Liver (tissue), 9 donors: ENCODE results near the gene TSPOAP1. TPM values are rescaled to one million over a fixed set of nuclear protein-coding genes. Genes with fewer than 3 reads are reported as not detected.

Experiments
- DNase-seq: peaks from one replicate; pipeline ENCODE4 v3.0.0-alpha.2; 2017; ENCODE audit warnings: low spot score
- H3K27ac ChIP-seq, 2 donors: one replicate each; pipeline ENCODE4 v1.7.0; 2013; ENCODE audit warnings: inconsistent platforms in 2 of 2, low read length in 2 of 2, control low read depth in 1 of 2, low read depth in 1 of 2, mild to moderate bottlenecking in 1 of 2
- H3K27me3 ChIP-seq, 4 donors: one replicate each; pipeline versions ENCODE4 v1.6.1 to v1.7.0; 2013; ENCODE audit warnings: low read length in 3 of 4, inconsistent platforms in 1 of 4, mild to moderate bottlenecking in 1 of 4, moderate library complexity in 1 of 4; ENCODE audit not compliant: control insufficient read depth in 4 of 4, insufficient read depth in 4 of 4
- H3K36me3 ChIP-seq, 4 donors: one replicate each; pipeline versions ENCODE4 v1.6.1 to v1.7.0; 2013; ENCODE audit warnings: low read length in 3 of 4, mild to moderate bottlenecking in 3 of 4, low read depth in 1 of 4, moderate library complexity in 1 of 4; ENCODE audit not compliant: control insufficient read depth in 4 of 4, insufficient read depth in 3 of 4
- H3K4me1 ChIP-seq, 4 donors: one replicate each; pipeline versions ENCODE4 v1.6.1 to v1.7.0; 2013; ENCODE audit warnings: low read length in 3 of 4, mild to moderate bottlenecking in 3 of 4, moderate library complexity in 1 of 4; ENCODE audit not compliant: control insufficient read depth in 4 of 4, insufficient read depth in 4 of 4
- H3K4me3 ChIP-seq, 3 donors: one replicate each; pipeline versions ENCODE4 v1.6.1 to v1.7.0; 2013; ENCODE audit warnings: low read length in 3 of 3, control low read depth in 1 of 3, low read depth in 1 of 3, mild to moderate bottlenecking in 1 of 3
- H3K9ac ChIP-seq, 2 donors: one replicate each; pipeline ENCODE4 v1.7.0; 2013; ENCODE audit warnings: low read length in 2 of 2, mild to moderate bottlenecking in 2 of 2, moderate library complexity in 2 of 2, control low read depth in 1 of 2, low read depth in 1 of 2
- H3K9me3 ChIP-seq, 4 donors: one replicate each; pipeline versions ENCODE4 v1.6.1 to v1.7.0; 2013; ENCODE audit warnings: low read length in 3 of 4; ENCODE audit not compliant: control insufficient read depth in 4 of 4
- EGR1 ChIP-seq, 2 donors: IDR thresholded peaks; 2 replicates each; pipeline ENCODE4 v1.6.1; 2016 to 2018; ENCODE audit warnings: antibody characterized with exemption in 2 of 2, low read depth in 2 of 2
- FOXA1 ChIP-seq: IDR thresholded peaks from 2 replicates; pipeline ENCODE4 v1.6.1; 2016; ENCODE audit warnings: antibody characterized with exemption
- GABPA ChIP-seq, 2 donors: IDR thresholded peaks in 1 of 2; conservative IDR thresholded peaks in 1 of 2; 2 replicates each; pipeline ENCODE4 v1.6.1; 2016; ENCODE audit warnings: antibody characterized with exemption in 2 of 2, mild to moderate bottlenecking in 1 of 2, moderate library complexity in 1 of 2
- HNF4A ChIP-seq, 2 donors: conservative IDR thresholded peaks; 2 replicates each; pipeline ENCODE4 v1.6.1; 2016; ENCODE audit warnings: antibody characterized with exemption in 2 of 2, mild to moderate bottlenecking in 2 of 2
- HNF4G ChIP-seq: IDR thresholded peaks from 2 replicates; pipeline ENCODE4 v1.6.1; 2016; ENCODE audit warnings: antibody characterized with exemption
- JUND ChIP-seq, 2 donors: IDR thresholded peaks; 2 replicates each; pipeline ENCODE4 v1.6.1; 2016; ENCODE audit warnings: antibody characterized with exemption in 2 of 2
- RAD21 ChIP-seq, 2 donors: IDR thresholded peaks; 2 replicates each; pipeline ENCODE4 v1.6.1; 2016; ENCODE audit warnings: antibody characterized with exemption in 2 of 2, mild to moderate bottlenecking in 2 of 2
- RXRA ChIP-seq, 2 donors: IDR thresholded peaks; 2 replicates each; pipeline ENCODE4 v1.6.1; 2017 to 2018; ENCODE audit warnings: antibody characterized with exemption in 2 of 2, mild to moderate bottlenecking in 1 of 2
- SP1 ChIP-seq: IDR thresholded peaks from 2 replicates; pipeline ENCODE4 v1.6.1; 2018; ENCODE audit warnings: antibody characterized with exemption, mild to moderate bottlenecking
- TAF1 ChIP-seq: conservative IDR thresholded peaks from 2 replicates; pipeline ENCODE4 v1.6.1; 2016; ENCODE audit warnings: antibody characterized with exemption, mild to moderate bottlenecking
- YY1 ChIP-seq: IDR thresholded peaks from 2 replicates; pipeline ENCODE4 v1.6.1; 2016; ENCODE audit warnings: antibody characterized with exemption, mild to moderate bottlenecking
- WGBS: extraction: QIAGEN DNeasy Blood & Tissue Kit; methylation state at CpG from one replicate; pipeline ENCODE4 v1.1.7; 2013; 5-methylcytosine and 5-hydroxymethylcytosine counted together
- polyA plus RNA-seq, 2 donors: library from polyadenylated mRNA; stranded (reverse) in 1 of 2; unstranded in 1 of 2; fragments of 200-250 nt in 1 of 2; fragments of >200 nt in 1 of 2; fragmentation: Nextera tagmentation in 1 of 2; extraction: Ambion mirVana in 1 of 2; gene quantifications; one replicate each; pipeline versions ENCODE4 v1.2.1 to v1.2.3, GENCODE V29; 2013 to 2015
- total RNA-seq, 2 donors: library from RNA; depleted of rRNA; stranded (reverse); fragments of >200 nt; gene quantifications; one replicate each; pipeline ENCODE4 v1.2.3, GENCODE V29; 2014
- TF ChIP-seq, protein P1 (sequence below): IDR thresholded peaks from 2 replicates; pipeline ENCODE4 v1.6.1; 2016; ENCODE audit warnings: antibody characterized with exemption
- TF ChIP-seq, protein P2 (sequence below): fragments of 150-350 bp; IDR thresholded peaks from 2 replicates; pipeline ENCODE4 v1.5.1; 2017; ENCODE audit warnings: improper control_type of control experiment, low read depth, low read length; ENCODE audit not compliant: missing input control
- TF ChIP-seq, protein P3 (sequence below): IDR thresholded peaks from 2 replicates; pipeline ENCODE4 v1.6.1; 2016; ENCODE audit warnings: antibody characterized with exemption, mild to moderate bottlenecking
- donor health status: healthy.
- donor health status: healthy.
- donor health status: healthy.
- donor health status: healthy.
- donor health status: healthy.

Gene TSPOAP1
- total and polyA plus RNA-seq, 4 donors: 1.5 to 4.6 (median 2.6) TPM

DNA sequence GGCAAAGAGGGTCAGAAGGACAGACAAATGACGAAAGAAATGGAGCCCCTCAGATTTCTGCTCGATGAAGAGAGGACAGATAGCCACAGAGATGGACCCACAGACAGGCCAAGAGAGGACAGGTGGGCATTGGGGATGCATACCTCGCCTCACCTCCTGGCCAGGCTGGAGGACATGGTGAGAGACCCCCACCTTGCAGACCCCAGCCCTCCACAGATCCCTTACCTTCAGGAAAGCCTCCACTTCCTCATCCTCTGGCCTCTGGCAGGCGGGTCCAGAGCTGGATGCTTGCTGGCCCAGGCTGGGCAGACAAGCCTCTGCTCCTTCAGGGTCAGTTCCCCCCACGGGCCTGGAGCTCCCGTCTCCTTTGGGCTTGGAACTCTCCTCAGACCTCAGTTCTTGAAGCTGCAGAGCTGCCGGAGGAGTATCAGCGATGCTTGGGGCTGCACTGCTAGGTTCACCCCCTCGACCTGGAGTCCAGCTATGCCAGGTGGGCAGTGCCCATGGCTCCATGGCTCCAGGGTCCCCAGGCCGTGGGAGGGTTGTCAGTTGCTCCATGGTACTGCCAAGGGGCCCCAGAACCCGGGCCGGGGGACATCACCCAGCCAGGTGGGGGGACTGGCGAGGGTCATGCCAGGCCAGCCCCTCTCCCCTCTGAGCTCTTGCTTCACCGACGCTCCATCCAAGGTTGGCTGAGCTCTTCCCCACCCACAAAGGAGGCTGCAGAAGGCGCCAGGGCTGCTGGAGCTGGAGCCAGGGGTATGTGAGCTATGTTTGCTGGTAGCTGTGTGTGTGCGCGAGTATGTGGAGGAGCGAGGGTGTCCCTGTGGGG lies 1.0 kb downstream of the TSPOAP1 start:
- no peaks in the 10 kb centered on the region for H3K27me3 ChIP-seq
- 74% methylated on average over 19 of the region's 19 CpGs for WGBS
- peaks cover 2 to 16% (median 13%) of the 10 kb centered on the region in 4 donors for H3K4me1 ChIP-seq
- TF ChIP-seq, protein P1, sequence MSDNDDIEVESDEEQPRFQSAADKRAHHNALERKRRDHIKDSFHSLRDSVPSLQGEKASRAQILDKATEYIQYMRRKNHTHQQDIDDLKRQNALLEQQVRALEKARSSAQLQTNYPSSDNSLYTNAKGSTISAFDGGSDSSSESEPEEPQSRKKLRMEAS: no peak
- no peak for TF ChIP-seq RXRA (IDR thresholded peaks at IDR 0.05)
- TF ChIP-seq HNF4A (conservative IDR thresholded peaks at IDR 0.05): no peak
- H3K27ac ChIP-seq: no peak overlapping the region
- H3K4me3 ChIP-seq: no peak overlapping the region
- no peak overlapping the region for H3K9ac ChIP-seq
- no peaks in the 10 kb centered on the region for H3K36me3 ChIP-seq
- no peak for DNase-seq
- H3K9me3 ChIP-seq: no peaks in the 10 kb centered on the region

DNA sequence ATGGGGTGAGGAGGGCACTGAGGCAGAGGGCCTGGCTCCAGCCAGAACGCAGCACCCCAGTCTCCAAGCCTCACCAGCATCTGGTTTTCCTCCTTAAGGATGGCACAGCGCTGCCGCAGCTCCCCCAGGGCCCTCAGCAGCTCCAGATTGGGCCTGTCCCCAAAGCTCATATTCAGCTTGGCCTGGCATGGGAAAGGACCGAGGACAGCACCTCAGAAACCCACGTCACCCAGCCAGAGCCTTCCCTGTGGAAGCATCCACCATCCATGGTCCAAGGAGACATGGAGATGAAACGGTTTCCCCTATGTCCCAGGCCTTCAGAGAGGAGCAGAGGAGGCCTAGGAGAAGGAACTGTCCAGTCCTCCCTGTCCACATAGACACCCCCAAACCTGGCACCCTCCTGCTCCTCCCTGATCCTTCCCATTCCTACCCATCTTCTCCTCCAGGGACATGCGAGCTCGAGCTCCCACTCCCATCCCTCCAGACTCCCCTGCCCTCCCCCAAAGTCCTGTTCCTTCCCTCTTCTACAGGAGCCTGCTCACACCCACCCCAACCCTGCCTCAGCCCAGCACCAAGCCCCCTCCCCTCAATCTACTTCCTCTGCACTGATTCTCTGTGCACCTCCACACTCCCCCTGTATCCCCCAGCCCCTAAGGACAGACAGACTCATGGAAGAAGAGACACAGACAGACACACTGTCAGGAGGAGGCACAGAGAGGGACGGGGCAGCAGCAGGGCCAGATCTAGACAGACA lies 1.8 kb downstream of the TSPOAP1 start:
- 89% methylated on average over 9 of the region's 9 CpGs for WGBS
- no peak for TF ChIP-seq RAD21 (IDR thresholded peaks at IDR 0.05)
- TF ChIP-seq RXRA (IDR thresholded peaks at IDR 0.05): no peak
- no peak for TF ChIP-seq HNF4G
- TF ChIP-seq, protein P2, sequence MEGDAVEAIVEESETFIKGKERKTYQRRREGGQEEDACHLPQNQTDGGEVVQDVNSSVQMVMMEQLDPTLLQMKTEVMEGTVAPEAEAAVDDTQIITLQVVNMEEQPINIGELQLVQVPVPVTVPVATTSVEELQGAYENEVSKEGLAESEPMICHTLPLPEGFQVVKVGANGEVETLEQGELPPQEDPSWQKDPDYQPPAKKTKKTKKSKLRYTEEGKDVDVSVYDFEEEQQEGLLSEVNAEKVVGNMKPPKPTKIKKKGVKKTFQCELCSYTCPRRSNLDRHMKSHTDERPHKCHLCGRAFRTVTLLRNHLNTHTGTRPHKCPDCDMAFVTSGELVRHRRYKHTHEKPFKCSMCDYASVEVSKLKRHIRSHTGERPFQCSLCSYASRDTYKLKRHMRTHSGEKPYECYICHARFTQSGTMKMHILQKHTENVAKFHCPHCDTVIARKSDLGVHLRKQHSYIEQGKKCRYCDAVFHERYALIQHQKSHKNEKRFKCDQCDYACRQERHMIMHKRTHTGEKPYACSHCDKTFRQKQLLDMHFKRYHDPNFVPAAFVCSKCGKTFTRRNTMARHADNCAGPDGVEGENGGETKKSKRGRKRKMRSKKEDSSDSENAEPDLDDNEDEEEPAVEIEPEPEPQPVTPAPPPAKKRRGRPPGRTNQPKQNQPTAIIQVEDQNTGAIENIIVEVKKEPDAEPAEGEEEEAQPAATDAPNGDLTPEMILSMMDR: no peak
- no peak for TF ChIP-seq SP1
- no peak for TF ChIP-seq HNF4A (conservative IDR thresholded peaks at IDR 0.05)
- Histone ChIP-seq H3K9me3 (no peaks in the 10 kb centered on the region), H3K27me3 (no peaks in the 10 kb centered on the region), H3K4me3 (no peak overlapping the region), H3K9ac (no peak overlapping the region), H3K36me3 (no peaks in the 10 kb centered on the region), H3K4me1 (peaks cover 2 to 16% (median 13%) of the 10 kb centered on the region in 4 donors), H3K27ac (no peak overlapping the region)
- DNase-seq: no peak

DNA sequence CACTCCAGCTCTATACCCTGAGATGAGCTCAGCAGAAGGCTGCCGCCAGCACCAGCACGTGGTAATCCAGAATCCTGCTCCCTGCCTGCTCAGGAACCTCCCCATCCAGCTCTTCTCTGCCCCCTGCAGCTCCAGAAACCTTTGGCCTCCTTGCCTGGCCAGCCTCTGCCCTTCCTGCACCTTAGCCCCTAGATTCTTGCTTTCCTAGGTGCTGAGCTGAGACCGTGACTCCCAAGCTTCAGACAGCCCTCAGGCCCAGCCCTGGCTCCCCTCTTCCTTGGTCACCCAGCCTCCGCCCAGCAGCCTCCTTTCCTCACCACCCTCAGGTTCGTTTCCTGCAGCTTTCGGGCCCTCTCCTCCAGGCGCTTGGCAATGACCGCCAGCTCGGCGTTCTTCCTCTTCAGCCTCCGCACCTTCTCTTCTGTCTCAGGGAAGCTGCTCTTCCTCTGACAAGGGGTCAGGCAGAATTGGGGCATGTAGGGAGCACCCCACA lies 2.6 kb downstream of the TSPOAP1 start:
- H3K9me3 ChIP-seq: no peaks in the 10 kb centered on the region
- H3K4me1 ChIP-seq: peaks cover 2 to 16% (median 13%) of the 10 kb centered on the region in 4 donors
- no peak overlapping the region for H3K9ac ChIP-seq
- H3K36me3 ChIP-seq: no peaks in the 10 kb centered on the region
- no peak for DNase-seq
- H3K27ac ChIP-seq: no peak overlapping the region
- H3K27me3 ChIP-seq: no peaks in the 10 kb centered on the region
- no peak overlapping the region for H3K4me3 ChIP-seq
- WGBS: 80% methylated on average over 11 of the region's 11 CpGs
- TF ChIP-seq GABPA (IDR thresholded peaks at IDR 0.05 in 1 of 2, conservative IDR thresholded peaks at IDR 0.05 in 1 of 2): no peak
- TF ChIP-seq TAF1: no peak
- no peak for TF ChIP-seq RAD21 (IDR thresholded peaks at IDR 0.05)
- TF ChIP-seq, protein P3, sequence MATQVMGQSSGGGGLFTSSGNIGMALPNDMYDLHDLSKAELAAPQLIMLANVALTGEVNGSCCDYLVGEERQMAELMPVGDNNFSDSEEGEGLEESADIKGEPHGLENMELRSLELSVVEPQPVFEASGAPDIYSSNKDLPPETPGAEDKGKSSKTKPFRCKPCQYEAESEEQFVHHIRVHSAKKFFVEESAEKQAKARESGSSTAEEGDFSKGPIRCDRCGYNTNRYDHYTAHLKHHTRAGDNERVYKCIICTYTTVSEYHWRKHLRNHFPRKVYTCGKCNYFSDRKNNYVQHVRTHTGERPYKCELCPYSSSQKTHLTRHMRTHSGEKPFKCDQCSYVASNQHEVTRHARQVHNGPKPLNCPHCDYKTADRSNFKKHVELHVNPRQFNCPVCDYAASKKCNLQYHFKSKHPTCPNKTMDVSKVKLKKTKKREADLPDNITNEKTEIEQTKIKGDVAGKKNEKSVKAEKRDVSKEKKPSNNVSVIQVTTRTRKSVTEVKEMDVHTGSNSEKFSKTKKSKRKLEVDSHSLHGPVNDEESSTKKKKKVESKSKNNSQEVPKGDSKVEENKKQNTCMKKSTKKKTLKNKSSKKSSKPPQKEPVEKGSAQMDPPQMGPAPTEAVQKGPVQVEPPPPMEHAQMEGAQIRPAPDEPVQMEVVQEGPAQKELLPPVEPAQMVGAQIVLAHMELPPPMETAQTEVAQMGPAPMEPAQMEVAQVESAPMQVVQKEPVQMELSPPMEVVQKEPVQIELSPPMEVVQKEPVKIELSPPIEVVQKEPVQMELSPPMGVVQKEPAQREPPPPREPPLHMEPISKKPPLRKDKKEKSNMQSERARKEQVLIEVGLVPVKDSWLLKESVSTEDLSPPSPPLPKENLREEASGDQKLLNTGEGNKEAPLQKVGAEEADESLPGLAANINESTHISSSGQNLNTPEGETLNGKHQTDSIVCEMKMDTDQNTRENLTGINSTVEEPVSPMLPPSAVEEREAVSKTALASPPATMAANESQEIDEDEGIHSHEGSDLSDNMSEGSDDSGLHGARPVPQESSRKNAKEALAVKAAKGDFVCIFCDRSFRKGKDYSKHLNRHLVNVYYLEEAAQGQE: no peak
- TF ChIP-seq EGR1 (IDR thresholded peaks at IDR 0.05; ENCODE audit: low read depth in 2 of 2): no peak
- TF ChIP-seq YY1: no peak
- TF ChIP-seq HNF4G: no peak
- no peak for TF ChIP-seq FOXA1
- TF ChIP-seq, protein P2: no peak
- TF ChIP-seq HNF4A (conservative IDR thresholded peaks at IDR 0.05): no peak
- TF ChIP-seq, protein P1: no peak
- no peak for TF ChIP-seq SP1
- no peak for TF ChIP-seq JUND (IDR thresholded peaks at IDR 0.05)
- TF ChIP-seq RXRA (IDR thresholded peaks at IDR 0.05): no peak
